ENCODE results near the gene UCKL1. TPM values are rescaled to one million over a fixed set of nuclear protein-coding genes. Genes with fewer than 3 reads are reported as not detected.
A peak's percentile ranks its signal among the peaks of the same experiment; 100 is the strongest.

UCKL1 gene
- total RNA-seq, 1 experiment from 2014 or later = 55.1 TPM

- peaks cover 48% of the 10 kb centered on the region for H3F3A ChIP-seq (ENCODE audit: insufficient read depth, low read depth)
- H3K79me2 ChIP-seq (ENCODE audit: low read depth) = peaks cover under 1% of the 10 kb centered on the region; the same call in 1 of the 2 replicates
- CTCF ChIA-PET = interaction anchor here (0.5 kb wide), 1 partner anchor 33 kb away, joined by 5 read pairs; no protein-coding TSS in a partner anchor
- no peak overlapping the region for H3K4me3 ChIP-seq
- no TSS peak for BruUV-seq (replicated peaks)
- H3K9me2 ChIP-seq (ENCODE audit: insufficient read depth) = no peaks in the 10 kb centered on the region
- no peak overlapping the region for H3K4me2 ChIP-seq
- no peaks in the 10 kb centered on the region for H3K27me3 ChIP-seq (ENCODE audit: insufficient read depth, low read depth)
- no peaks in the 10 kb centered on the region for H3K9me3 ChIP-seq (ENCODE audit: insufficient read depth, low read depth)
- intact Hi-C loops (cut with micrococcal nuclease; ENCODE audit: unreplicated experiment) = no loop called here
- H3K4me1 ChIP-seq (replicated peaks; ENCODE audit: insufficient read depth) = no peaks in the 10 kb centered on the region
- DNase-seq = no peak
- no peak overlapping the region for H3K27ac ChIP-seq
- H2AFZ ChIP-seq = no peak overlapping the region
- POLR2A ChIA-PET (ENCODE audit: unreplicated experiment) = no interaction called here
- H4K20me1 ChIP-seq (ENCODE audit: insufficient read depth) = peaks cover 68% of the 10 kb centered on the region
- no peak for TF ChIP-seq EZH2 (IDR thresholded peaks at IDR 0.05; ENCODE audit: low read depth)
- no peak for TF ChIP-seq CTCF (conservative IDR thresholded peaks at IDR 0.05)
- peaks cover 17% of the 10 kb centered on the region for H3K36me3 ChIP-seq (ENCODE audit: low read depth)
These were observed 15.5 kb downstream of the UCKL1 start for GRCh38 chr20:63940472-63941266.

GRCh38 chr20:63940071-63940471 lies 16.1 kb downstream of the UCKL1 start:
- H3K79me2 ChIP-seq (ENCODE audit: low read depth) = no peaks in the 10 kb centered on the region
- POLR2A ChIA-PET (ENCODE audit: unreplicated experiment) = no interaction called here
- H3K4me1 ChIP-seq (replicated peaks; ENCODE audit: insufficient read depth) = no peaks in the 10 kb centered on the region
- H3K4me2 ChIP-seq = no peak overlapping the region
- no peaks in the 10 kb centered on the region for H3K27me3 ChIP-seq (ENCODE audit: insufficient read depth, low read depth)
- TF ChIP-seq EZH2 (IDR thresholded peaks at IDR 0.05; ENCODE audit: low read depth) (no peak), CTCF (conservative IDR thresholded peaks at IDR 0.05) (no peak)
- DNase-seq = no peak
- H3F3A ChIP-seq (ENCODE audit: insufficient read depth, low read depth) = peaks cover 48% of the 10 kb centered on the region
- H3K9me2 ChIP-seq (ENCODE audit: insufficient read depth) = no peaks in the 10 kb centered on the region
- H3K36me3 ChIP-seq (ENCODE audit: low read depth) = peaks cover 17% of the 10 kb centered on the region
- no peaks in the 10 kb centered on the region for H3K9me3 ChIP-seq (ENCODE audit: insufficient read depth, low read depth)
- H2AFZ ChIP-seq = no peak overlapping the region
- CTCF ChIA-PET = interaction anchor here (0.5 kb wide), 1 partner anchor 34 kb away, joined by 5 read pairs; no protein-coding TSS in a partner anchor
- no peak overlapping the region for H3K27ac ChIP-seq
- TSS peak; percentile 10 for BruUV-seq (replicated peaks)
- peaks cover 68% of the 10 kb centered on the region for H4K20me1 ChIP-seq (ENCODE audit: insufficient read depth)
- H3K4me3 ChIP-seq = no peak overlapping the region
- intact Hi-C loops (cut with micrococcal nuclease; ENCODE audit: unreplicated experiment) = no loop called here

GRCh38 chr20:63939061-63939935 lies 16.9 kb downstream of the UCKL1 start:
- peaks cover 67% of the 10 kb centered on the region for H4K20me1 ChIP-seq (ENCODE audit: insufficient read depth)
- peaks cover 17% of the 10 kb centered on the region for H3K36me3 ChIP-seq (ENCODE audit: low read depth)
- no peaks in the 10 kb centered on the region for H3K79me2 ChIP-seq (ENCODE audit: low read depth)
- no peaks in the 10 kb centered on the region for H3K9me3 ChIP-seq (ENCODE audit: insufficient read depth, low read depth)
- intact Hi-C loops (cut with micrococcal nuclease; ENCODE audit: unreplicated experiment) = no loop called here
- no peaks in the 10 kb centered on the region for H3K27me3 ChIP-seq (ENCODE audit: insufficient read depth, low read depth)
- H3K4me1 ChIP-seq (replicated peaks; ENCODE audit: insufficient read depth) = no peaks in the 10 kb centered on the region
- no peak for DNase-seq
- ChIA-PET CTCF (no interaction called here), POLR2A (ENCODE audit: unreplicated experiment) (interaction anchor here (0.6 kb wide), 1 partner anchor 333 kb away, joined by 3 read pairs; no protein-coding TSS in a partner anchor)
- no peak overlapping the region for H3K4me3 ChIP-seq
- peaks cover 48% of the 10 kb centered on the region for H3F3A ChIP-seq (ENCODE audit: insufficient read depth, low read depth)
- no peaks in the 10 kb centered on the region for H3K9me2 ChIP-seq (ENCODE audit: insufficient read depth)
- H2AFZ ChIP-seq = no peak overlapping the region
- BruUV-seq (replicated peaks) = no TSS peak
- H3K27ac ChIP-seq = no peak overlapping the region
- no peak overlapping the region for H3K4me2 ChIP-seq
- no peak for TF ChIP-seq EZH2 (IDR thresholded peaks at IDR 0.05; ENCODE audit: low read depth)
- no peak for TF ChIP-seq CTCF (conservative IDR thresholded peaks at IDR 0.05)

All from PC-9 (cell line).